Measurements from ENCODE around the gene SMIM24. TPM values are rescaled to one million over a fixed set of nuclear protein-coding genes. Genes with fewer than 3 reads are reported as not detected.
"Not testable (repeated sequence)": the region's sequence is repeated elsewhere in the genome, so short reads cannot be mapped to it uniquely, and the experiment has no call there.

SMIM24 gene
- total RNA-seq, 1 experiment from 2014 or later, result not detected

DNA sequence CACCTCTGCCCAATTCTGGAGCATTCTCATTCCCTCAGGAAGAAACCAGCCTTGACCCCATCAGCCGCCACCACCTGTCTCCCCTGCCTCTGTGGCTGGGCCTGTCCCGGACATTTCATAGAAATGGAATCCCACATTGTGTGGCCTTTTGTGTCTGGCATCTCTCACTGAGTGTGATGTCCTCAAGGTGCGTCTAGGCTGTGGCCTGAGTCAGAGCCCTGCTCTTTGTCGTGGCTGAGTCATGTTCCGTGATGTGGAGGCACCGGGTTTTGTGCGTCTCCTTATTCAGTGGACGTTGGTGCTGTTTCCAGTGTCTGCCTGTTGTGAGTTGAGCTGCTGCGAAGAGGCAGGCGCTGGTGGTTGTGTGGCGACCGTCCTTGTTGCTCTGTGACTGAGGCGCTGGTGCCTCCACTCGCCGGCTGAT, 29.3 kb upstream of the SMIM24 start:
- H3K4me3 ChIP-seq, result no peak overlapping the region
- peak; percentile 47 to 82 for DNase-seq (ENCODE audit: low read depth in 1 of 2, low spot score in 2 of 2)

DNA sequence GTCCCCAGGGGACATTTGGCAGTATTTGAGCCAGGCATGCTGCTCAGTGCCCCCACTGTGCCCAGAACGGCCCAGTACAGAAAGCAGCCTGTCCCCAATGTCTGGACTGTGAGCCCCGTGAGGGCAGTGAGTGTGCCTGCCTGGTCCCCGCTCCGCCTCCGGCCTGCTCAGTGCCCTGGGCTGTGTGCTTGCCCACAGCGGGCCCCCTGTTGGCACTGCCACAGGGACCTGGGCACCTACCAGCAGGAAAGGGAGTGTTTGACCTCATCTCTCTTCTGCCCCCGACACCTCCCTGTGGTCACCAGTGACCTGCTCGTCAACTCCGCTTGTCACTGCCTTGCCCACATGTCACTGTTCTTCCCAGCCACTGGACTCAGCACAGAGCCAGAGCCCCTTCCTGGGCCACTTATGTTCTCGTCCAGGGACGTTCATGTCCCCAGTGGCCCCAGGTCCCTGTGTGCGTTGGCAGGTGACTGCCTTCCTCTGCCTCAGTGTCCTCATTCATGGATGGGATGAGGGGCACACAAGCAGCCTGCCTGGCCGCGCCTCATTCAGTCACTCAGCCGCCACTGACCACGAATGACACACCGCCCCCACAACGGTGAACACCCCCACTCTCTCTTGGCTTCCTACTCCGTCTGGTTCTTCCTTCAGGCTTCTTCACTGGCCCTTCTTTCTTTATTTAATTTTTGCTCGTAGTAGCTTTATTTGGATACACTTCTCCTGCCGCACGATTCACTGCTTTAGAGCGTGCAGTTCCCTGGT, 28.6 kb upstream of the SMIM24 start:
- Histone ChIP-seq H3K9me3 (replicated peaks) (no peaks in the 10 kb centered on the region), H3K27me3 (replicated peaks) (no peaks in the 10 kb centered on the region), H3K27ac (peak overlapping the region; percentile 0; the same call in 1 of the 2 replicates), H3K4me3 (no peak overlapping the region), H3K36me3 (peaks cover 67% of the 10 kb centered on the region), H3K4me1 (replicated peaks) (peaks cover 47% of the 10 kb centered on the region)
- DNase-seq (ENCODE audit: low read depth in 1 of 2, low spot score in 2 of 2), result no peak

More for the DNA sequence above, 29.3 kb upstream of the SMIM24 start:
- Histone ChIP-seq H3K27me3 (replicated peaks) (no peaks in the 10 kb centered on the region), H3K36me3 (peaks cover 74% of the 10 kb centered on the region), H3K4me1 (replicated peaks) (peaks cover 53% of the 10 kb centered on the region), H3K27ac (peak overlapping the region; percentile 0; the same call in 1 of the 2 replicates), H3K9me3 (replicated peaks) (no peaks in the 10 kb centered on the region)

DNA sequence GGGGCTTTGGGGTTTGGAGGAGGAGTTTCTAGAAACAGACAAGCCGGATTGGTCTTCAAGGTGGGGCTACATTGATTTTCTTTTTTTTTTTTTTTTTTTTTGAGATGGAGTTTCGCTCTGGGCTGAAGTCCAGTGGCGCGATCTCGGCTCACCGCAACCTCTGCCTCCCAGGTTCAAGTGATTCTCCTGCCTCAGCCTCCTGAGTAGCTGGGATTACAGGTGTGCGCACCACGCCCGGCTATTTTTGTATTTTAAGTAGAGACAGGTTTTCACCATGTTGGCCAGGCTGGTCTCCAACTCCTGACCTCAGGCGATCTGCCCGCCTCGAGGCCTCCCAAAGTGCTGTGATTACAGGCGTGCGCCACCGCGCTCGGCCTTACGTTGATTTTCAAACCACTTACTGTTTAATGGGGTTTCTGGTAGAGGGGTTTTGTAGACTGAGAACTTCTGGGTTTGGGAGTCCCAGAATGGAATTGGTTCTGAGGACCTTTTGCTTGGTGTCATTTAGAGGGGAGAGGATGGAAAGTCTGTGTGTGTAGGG, 27.9 kb upstream of the SMIM24 start:
- Histone ChIP-seq H3K36me3 (peaks cover 60% of the 10 kb centered on the region), H3K4me1 (replicated peaks) (peaks cover 39% of the 10 kb centered on the region)
- not testable (repeated sequence) for DNase-seq (ENCODE audit: low read depth in 1 of 2, low spot score in 2 of 2); H3K27ac ChIP-seq; H3K9me3 ChIP-seq (replicated peaks); H3K27me3 ChIP-seq (replicated peaks); H3K4me3 ChIP-seq

DNA sequence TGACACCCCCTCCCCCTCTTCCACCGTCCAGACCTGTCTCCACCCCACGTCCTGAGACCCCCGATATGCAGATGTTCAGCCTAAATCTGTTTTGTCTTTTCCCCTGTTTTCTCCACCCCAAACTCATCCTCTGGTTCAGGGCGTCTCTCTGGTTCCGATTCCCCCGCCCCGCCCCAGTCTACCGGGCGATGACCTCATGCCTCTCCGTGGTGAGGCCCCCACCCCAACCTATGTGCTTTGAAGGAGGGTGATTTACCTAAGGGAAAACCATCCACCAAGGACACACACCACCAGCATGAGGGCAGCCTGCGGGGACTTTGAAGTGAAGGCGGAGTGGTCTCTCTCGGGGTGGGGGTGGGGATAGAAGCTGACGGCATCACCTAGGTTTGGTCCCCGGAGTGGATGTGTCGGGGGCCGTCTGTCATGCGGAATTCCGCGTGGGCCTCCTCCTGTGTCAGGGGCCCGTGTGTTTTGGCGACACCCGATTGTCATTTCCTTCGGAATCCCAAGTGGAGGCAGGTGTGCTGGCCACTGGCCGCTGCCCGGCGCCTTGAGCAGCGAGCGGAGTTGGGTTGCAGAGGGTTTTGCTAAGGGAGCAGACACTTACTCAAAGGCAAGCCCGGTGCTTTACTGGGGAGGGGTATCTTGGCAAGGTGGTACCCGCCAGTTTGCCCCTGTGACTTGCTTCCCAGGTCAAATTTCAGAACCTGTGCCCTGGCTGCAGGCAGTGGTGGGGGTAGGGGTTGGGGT, 27.2 kb upstream of the SMIM24 start:
- Histone ChIP-seq H3K4me1 (replicated peaks) (peaks cover 36% of the 10 kb centered on the region), H3K27me3 (replicated peaks) (no peaks in the 10 kb centered on the region), H3K9me3 (replicated peaks) (no peaks in the 10 kb centered on the region), H3K36me3 (peaks cover 54% of the 10 kb centered on the region), H3K4me3 (peak overlapping the region; percentile 91), H3K27ac (no peak overlapping the region)
- DNase-seq (ENCODE audit: low read depth in 1 of 2, low spot score in 2 of 2), result no peak

DNA sequence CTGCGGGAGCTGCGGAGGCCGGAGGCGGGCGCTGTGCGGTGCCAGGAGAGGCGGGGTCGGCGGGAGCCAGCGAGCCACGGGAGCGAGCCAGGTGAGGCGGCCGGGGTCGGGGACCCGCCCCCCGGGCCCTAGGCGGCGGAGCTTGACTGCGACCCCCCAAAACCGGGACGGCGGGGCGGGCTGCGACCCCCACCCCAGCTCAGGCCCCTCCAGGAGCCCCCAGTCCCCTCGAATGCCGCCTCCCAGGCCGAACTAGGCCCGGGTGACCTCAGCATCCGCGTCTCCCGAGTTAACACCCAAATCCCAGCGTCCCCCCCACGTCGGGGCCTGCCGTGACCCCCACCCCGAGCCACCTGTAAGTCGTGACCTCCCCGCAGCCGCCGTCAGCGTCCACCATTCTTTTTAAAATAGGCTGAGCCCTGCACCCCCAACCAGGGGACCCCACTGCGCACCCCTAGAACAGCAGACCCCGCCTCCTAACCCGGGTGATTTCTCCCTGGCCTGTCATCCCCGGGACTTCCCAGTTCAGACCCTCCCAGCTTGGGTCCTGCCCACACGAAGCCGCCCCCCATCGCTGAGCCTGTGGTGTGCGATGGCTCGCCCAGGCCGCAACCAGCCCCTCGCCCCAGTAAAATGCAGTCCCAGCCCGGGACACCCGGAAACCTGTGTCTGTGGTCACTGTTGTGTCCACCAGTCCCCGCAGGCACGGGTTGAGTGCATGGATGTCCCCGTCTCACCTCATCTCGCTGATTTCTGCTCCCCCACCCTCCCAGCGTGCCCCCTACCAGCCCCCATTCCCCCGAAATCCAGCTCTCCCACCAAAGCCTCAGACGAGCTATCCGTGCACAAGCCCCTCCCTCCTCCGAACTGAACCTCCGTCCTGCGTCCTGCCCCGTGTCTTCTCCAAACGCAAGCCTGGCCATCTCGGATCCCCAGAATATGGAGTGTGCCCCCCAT, 26.3 kb upstream of the SMIM24 start:
- H3K9me3 ChIP-seq (replicated peaks), result no peaks in the 10 kb centered on the region
- no peaks in the 10 kb centered on the region for H3K27me3 ChIP-seq (replicated peaks)
- peak overlapping the region; percentile 61 for H3K27ac ChIP-seq
- peak overlapping the region; percentile 91 for H3K4me3 ChIP-seq
- H3K4me1 ChIP-seq (replicated peaks), result peaks cover 36% of the 10 kb centered on the region
- peaks cover 46% of the 10 kb centered on the region for H3K36me3 ChIP-seq
- no peak for DNase-seq (ENCODE audit: low read depth in 1 of 2, low spot score in 2 of 2)

DNA sequence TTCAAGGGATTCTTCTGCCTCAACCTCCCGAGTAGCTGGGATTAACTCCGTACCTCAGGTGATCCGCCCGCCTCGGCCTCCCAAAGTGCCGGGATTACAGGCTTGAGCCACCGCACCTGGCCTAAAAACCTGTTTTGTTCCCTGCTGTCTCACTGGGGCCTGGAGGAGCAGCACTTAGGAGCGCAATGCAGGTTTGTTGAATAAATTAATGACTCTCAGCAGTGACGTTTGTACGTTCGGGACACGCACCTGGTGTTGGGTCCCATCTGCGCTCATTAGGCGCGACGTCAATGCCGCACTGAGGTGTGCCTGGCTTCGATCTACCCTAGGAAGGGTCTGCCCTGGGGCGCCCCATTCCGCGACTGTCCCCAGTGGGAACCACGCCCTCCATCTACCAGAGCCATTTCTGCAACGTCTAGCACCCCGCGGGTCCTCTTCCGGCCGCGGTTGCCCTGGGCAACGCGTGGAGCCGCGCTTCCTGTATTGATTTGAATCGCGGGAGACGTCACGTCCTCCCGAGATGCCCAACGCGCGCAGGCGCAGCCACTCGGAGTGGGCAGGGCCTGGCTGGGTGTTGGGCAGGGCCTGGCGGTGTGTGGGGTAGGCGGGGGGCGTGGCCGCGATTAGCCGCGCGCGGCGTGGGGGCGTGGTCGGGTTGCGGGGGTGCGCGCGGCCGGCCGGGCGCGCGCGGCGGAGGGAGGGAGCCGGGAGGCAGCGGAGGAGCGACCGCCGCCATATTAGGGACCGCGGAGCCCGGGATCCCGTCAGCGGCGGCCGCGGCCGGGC, 25.5 kb upstream of the SMIM24 start, which contains the start of gene FZR1:
FZR1 (plus strand) TSS at position 714 of the 786 bp plus-strand sequence. CDS start 16,679 bp downstream, outside the sequence.
- DNase-seq (ENCODE audit: low read depth in 1 of 2, low spot score in 2 of 2), result peak; percentile 95 to 99

DNA sequence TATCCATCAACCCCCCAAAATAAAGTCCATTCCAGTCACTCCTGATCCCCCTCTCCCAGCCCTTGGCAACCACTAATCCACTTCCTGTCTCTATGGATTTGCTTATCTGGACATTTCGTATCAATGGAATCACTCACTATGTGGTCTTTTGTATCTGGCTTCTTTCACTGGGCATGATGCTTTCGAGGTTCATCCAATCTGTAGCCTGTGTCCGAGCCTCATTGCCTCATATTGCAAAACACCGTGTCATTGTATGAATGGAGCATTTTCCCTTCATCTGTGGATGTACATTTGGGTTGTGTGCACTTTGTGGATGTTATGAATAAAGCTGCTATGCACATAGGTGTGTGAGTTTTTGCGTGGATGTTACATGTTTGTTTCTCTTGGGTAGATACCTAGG, 24.4 kb upstream of the SMIM24 start:
- no peaks in the 10 kb centered on the region for H3K27me3 ChIP-seq (replicated peaks)
- no peak overlapping the region for H3K27ac ChIP-seq
- H3K4me3 ChIP-seq, result no peak overlapping the region
- DNase-seq (ENCODE audit: low read depth in 1 of 2, low spot score in 2 of 2), result no peak
- H3K36me3 ChIP-seq, result peaks cover 31% of the 10 kb centered on the region
- H3K9me3 ChIP-seq (replicated peaks), result no peaks in the 10 kb centered on the region
- peaks cover 35% of the 10 kb centered on the region for H3K4me1 ChIP-seq (replicated peaks)

More for the DNA sequence above, 25.5 kb upstream of the SMIM24 start, which contains the start of gene FZR1:
- no peaks in the 10 kb centered on the region for H3K27me3 ChIP-seq (replicated peaks)
- peak within 1 kb of the TSS; percentile 89 for H3K27ac ChIP-seq
- H3K36me3 ChIP-seq, result peaks cover 37% of the 10 kb centered on the region
- peak within 1 kb of the TSS; percentile 91 for H3K4me3 ChIP-seq
- H3K4me1 ChIP-seq (replicated peaks), result peaks cover 39% of the 10 kb centered on the region
- H3K9me3 ChIP-seq (replicated peaks), result no peaks in the 10 kb centered on the region

DNA sequence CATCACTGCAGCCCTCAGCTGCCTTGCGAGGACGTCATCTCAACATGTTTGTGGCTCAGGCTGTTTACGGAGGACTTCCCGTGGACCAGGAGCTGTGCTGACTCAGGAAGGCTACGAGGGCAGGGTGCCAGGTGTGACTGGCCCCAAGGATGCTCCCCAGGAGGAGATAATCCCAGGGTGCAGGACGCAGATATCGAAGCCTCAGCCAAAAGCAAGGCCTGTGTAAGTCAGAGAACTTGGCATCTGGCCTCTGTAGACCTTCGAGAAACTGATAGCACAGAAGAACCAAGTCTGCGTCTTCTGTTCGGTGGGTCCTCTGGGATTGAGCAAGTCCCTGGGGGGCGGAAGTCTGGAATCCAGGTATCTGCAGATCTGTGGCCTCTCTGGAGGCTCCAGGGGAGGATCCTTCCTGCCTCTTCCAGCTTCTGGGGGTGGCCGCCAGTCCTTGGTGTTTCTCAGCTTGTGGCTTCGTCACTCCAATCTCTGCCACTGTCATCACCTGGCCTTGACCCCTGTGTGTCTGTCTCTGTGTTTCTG, 22.8 kb upstream of the SMIM24 start:
- peaks cover 21% of the 10 kb centered on the region for H3K36me3 ChIP-seq

DNA sequence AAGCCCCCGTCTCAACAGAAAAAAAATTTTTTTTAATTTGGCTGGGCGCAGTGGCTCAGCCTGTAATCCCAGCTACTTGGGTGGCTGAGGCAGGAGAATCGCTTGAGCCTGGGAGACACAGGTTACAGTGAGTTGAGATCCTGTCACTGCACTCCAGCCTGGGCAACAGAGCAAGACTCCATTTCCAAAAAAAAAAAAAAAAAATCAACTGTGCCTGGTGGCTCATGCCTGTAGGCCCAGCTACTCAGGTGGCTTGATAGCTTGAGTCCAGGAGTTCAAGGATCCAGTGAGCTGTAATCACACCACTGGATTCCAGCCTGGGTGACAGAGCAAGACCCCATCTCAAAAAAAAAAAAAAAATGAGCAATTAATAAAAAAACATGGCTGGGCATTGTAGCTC, 21.5 kb upstream of the SMIM24 start:
- no peak overlapping the region for H3K27ac ChIP-seq
- H3K36me3 ChIP-seq, result peaks cover 15% of the 10 kb centered on the region
- no peak for DNase-seq (ENCODE audit: low read depth in 1 of 2, low spot score in 2 of 2)
- no peak overlapping the region for H3K4me3 ChIP-seq
- H3K9me3 ChIP-seq (replicated peaks), result no peaks in the 10 kb centered on the region
- H3K4me1 ChIP-seq (replicated peaks), result peaks cover 17% of the 10 kb centered on the region
- no peaks in the 10 kb centered on the region for H3K27me3 ChIP-seq (replicated peaks)

More for the DNA sequence above, 22.8 kb upstream of the SMIM24 start:
- H3K4me1 ChIP-seq (replicated peaks), result peaks cover 24% of the 10 kb centered on the region
- H3K4me3 ChIP-seq, result no peak overlapping the region
- no peak for DNase-seq (ENCODE audit: low read depth in 1 of 2, low spot score in 2 of 2)
- H3K9me3 ChIP-seq (replicated peaks), result no peaks in the 10 kb centered on the region
- H3K27ac ChIP-seq, result no peak overlapping the region
- H3K27me3 ChIP-seq (replicated peaks), result no peaks in the 10 kb centered on the region

DNA sequence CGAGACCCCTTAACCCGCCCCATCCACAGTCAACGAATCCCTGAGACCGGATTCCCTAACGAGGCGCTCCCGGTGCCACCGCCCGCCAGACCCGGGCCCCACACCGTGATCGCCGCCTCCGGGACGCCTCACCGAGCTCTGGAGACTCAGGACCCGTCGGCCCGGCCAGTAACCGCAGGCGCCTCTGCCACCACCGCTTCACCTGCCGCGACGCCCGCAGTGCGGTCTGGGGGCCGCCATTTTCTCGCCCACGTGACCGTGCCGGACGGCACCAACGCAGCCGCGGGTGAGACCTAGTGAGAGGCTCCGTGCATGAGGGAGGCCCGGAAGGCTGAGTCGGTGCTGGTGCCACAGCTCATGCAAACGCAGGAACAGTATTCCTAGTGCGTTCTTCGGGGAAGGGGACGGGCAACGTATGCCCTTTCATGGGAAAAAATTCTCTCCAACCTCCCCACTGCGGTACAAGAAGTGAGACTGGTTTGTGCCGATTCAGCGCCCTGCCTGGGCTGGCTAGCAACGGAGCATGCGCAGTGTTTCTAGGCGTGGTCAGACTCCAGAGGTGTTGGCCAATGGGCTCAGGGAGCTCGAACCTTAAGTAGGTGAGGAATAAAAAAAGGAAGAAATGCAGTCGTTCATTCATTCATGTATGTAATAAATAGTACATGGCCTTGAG, 20.2 kb upstream of the SMIM24 start, which contains the start of gene DOHH:
DOHH (minus strand) TSS at position 246 of the 673 bp plus-strand sequence. CDS start 3,860 bp downstream, outside the sequence.
- Histone ChIP-seq H3K4me3 (peak within 1 kb of the TSS; percentile 85), H3K36me3 (peaks cover 21% of the 10 kb centered on the region), H3K9me3 (replicated peaks) (no peaks in the 10 kb centered on the region), H3K4me1 (replicated peaks) (peaks cover 14% of the 10 kb centered on the region), H3K27me3 (replicated peaks) (no peaks in the 10 kb centered on the region), H3K27ac (peak within 1 kb of the TSS; percentile 98)
- peak; percentile 96 for DNase-seq (ENCODE audit: low read depth in 1 of 2, low spot score in 2 of 2)

DNA sequence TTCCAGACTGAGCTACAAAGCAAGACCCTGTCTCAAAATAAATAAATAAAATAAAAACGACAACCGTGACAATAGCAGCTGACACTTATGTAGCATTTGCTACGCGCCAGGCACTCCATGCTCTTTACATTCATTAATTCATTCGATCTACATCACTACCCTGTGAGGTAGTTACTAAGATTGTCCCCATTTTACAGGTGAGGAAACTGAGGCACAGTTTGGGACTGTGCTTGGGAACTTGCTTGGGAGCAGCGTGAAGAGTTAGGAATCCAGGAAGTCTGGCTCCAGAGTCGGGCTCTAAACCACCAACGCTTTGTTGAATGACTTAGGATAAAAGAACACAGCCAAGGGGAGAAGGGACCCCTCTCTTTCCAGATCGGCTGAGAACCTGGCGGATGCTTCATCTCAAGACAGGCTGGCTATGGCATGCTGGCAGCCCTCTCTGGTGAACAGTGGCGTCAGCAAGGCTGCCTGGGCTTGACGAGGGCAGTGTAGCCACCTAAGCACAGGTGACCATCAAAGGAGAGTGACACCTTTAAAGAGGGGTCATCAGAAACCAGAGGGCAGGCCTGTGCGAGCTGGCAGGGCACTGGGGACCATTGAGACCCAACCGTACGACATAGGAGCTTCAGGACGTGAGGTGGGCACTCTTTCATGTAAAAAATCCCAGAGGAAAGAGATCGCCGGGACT, 19.6 kb upstream of the SMIM24 start:
- Histone ChIP-seq H3K4me3 (peak overlapping the region; percentile 85), H3K4me1 (replicated peaks) (peaks cover 10% of the 10 kb centered on the region), H3K27ac (peak overlapping the region; percentile 98), H3K27me3 (replicated peaks) (no peaks in the 10 kb centered on the region), H3K9me3 (replicated peaks) (no peaks in the 10 kb centered on the region), H3K36me3 (peaks cover 28% of the 10 kb centered on the region)
- DNase-seq (ENCODE audit: low read depth in 1 of 2, low spot score in 2 of 2), result no peak

Measured in SJSA1 (cell line).